Uterus (tissue), 4 donors: ENCODE results near the gene ACP3. TPM values are rescaled to one million over a fixed set of nuclear protein-coding genes. Genes with fewer than 3 reads are reported as not detected.
"Not testable (repeated sequence)": the region's sequence is repeated elsewhere in the genome, so short reads cannot be mapped to it uniquely, and the experiment has no call there.

Experiments used
- DNase-seq, 2 donors: peaks; one replicate each; pipeline ENCODE4 v3.0.0-alpha.2; 2019 to 2020
- H3K27ac ChIP-seq, 2 donors: fragments of 200-600 bp; sonication (generic); 1 replicate in 1 of 2; 2 replicates in 1 of 2; pipeline ENCODE4 v1.5.1; 2016 to 2018
- H3K27me3 ChIP-seq, 2 donors: fragments of 200-600 bp; sonication (generic); one replicate each; pipeline ENCODE4 v1.5.1; 2018 to 2019; ENCODE audit warnings: control low read depth in 1 of 2
- H3K36me3 ChIP-seq, 2 donors: fragments of 200-600 bp; sonication (generic); one replicate each; pipeline ENCODE4 v1.5.1; 2019; ENCODE audit warnings: control low read depth in 1 of 2
- H3K4me1 ChIP-seq, 2 donors: fragments of 200-600 bp; sonication (generic); one replicate each; pipeline ENCODE4 v1.5.1; 2018 to 2019; ENCODE audit warnings: control low read depth in 1 of 2
- H3K4me3 ChIP-seq, 2 donors: fragments of 200-600 bp; sonication (generic); 1 replicate in 1 of 2; 2 replicates in 1 of 2; pipeline ENCODE4 v1.5.1; 2018 to 2019; ENCODE audit warnings: mild to moderate bottlenecking in 1 of 2
- H3K9me3 ChIP-seq, 2 donors: fragments of 200-600 bp; sonication (generic); one replicate each; pipeline ENCODE4 v1.5.1; 2019; ENCODE audit warnings: control low read depth in 1 of 2
- CTCF ChIP-seq, 4 experiments: fragments of 200-600 bp in 2 of 4; fragments of 450-650 bp in 2 of 4; sonication (generic) in 2 of 4; IDR thresholded peaks; one replicate each; pipeline ENCODE4 v1.5.1; 2016 to 2019; ENCODE audit warnings: antibody characterized with exemption in 4 of 4, mild to moderate bottlenecking in 2 of 4, moderate library complexity in 1 of 4
- POLR2A ChIP-seq, 2 donors: fragments of 450-650 bp; IDR thresholded peaks; one replicate each; pipeline ENCODE4 v1.6.1; 2016; ENCODE audit warnings: antibody characterized with exemption in 2 of 2, mild to moderate bottlenecking in 1 of 2, moderate library complexity in 1 of 2
- intact Hi-C: fragments of 100-400 bp; cut with DNase I; formaldehyde crosslinking; loops from one replicate; pipeline ENCODE4 v1.15.1; 2023; ENCODE audit warnings: low total_unique reads
- total RNA-seq, 4 donors: library from RNA; depleted of rRNA in 3 of 4; stranded (reverse); fragments of >200 nt in 3 of 4; gene quantifications; one replicate each; pipeline versions ENCODE4 v1.1.0 to v1.2.4, GENCODE V29; 2014 to 2023
- donor health status: DM: yes; HTN: yes; CAD: no.

The ACP3 gene
- total RNA-seq, 4 donors from 2014 or later = 1.4 to 5.6 TPM; not detected in 2

- H3K9me3 ChIP-seq = no peaks in the 10 kb centered on the region
- TF ChIP-seq POLR2A (IDR thresholded peaks at IDR 0.05) (no peak), CTCF (IDR thresholded peaks at IDR 0.05) (no peak)
- intact Hi-C loops = no loop called here
- no peaks in the 10 kb centered on the region for H3K4me1 ChIP-seq
- H3K4me3 ChIP-seq = no peak overlapping the region
- H3K27ac ChIP-seq = no peak overlapping the region
- H3K27me3 ChIP-seq = no peaks in the 10 kb centered on the region
- no peaks in the 10 kb centered on the region for H3K36me3 ChIP-seq
- no peak for DNase-seq
Measured at GRCh38 chr3:132381348-132381944, 64.2 kb downstream of the ACP3 start.

- Histone ChIP-seq H3K36me3 (no peaks in the 10 kb centered on the region), H3K9me3 (no peaks in the 10 kb centered on the region), H3K4me3 (no peak overlapping the region), H3K27me3 (no peaks in the 10 kb centered on the region), H3K27ac (no peak overlapping the region), H3K4me1 (no peaks in the 10 kb centered on the region)
- DNase-seq = no peak
- TF ChIP-seq POLR2A (IDR thresholded peaks at IDR 0.05) (no peak), CTCF (IDR thresholded peaks at IDR 0.05) (no peak)
- intact Hi-C loops = no loop called here
Measured at GRCh38 chr3:132382267-132382666, 65.1 kb downstream of the ACP3 start.

GRCh38 chr3:132382688-132383194, 65.5 kb downstream of the ACP3 start:
- H3K4me1 ChIP-seq = no peaks in the 10 kb centered on the region
- no peak for TF ChIP-seq POLR2A (IDR thresholded peaks at IDR 0.05)
- no peak for TF ChIP-seq CTCF (IDR thresholded peaks at IDR 0.05)
- H3K9me3 ChIP-seq = no peaks in the 10 kb centered on the region
- intact Hi-C loops = no loop called here
- H3K27me3 ChIP-seq = no peaks in the 10 kb centered on the region
- H3K27ac ChIP-seq = no peak overlapping the region
- no peaks in the 10 kb centered on the region for H3K36me3 ChIP-seq
- no peak for DNase-seq
- no peak overlapping the region for H3K4me3 ChIP-seq

- no peak overlapping the region for H3K4me3 ChIP-seq
- no peak overlapping the region for H3K27ac ChIP-seq
- H3K4me1 ChIP-seq = no peaks in the 10 kb centered on the region
- H3K36me3 ChIP-seq = no peaks in the 10 kb centered on the region
- intact Hi-C loops = no loop called here
- H3K9me3 ChIP-seq = no peaks in the 10 kb centered on the region
- no peak for TF ChIP-seq CTCF (IDR thresholded peaks at IDR 0.05)
- TF ChIP-seq POLR2A (IDR thresholded peaks at IDR 0.05) = no peak
- no peak for DNase-seq
- no peaks in the 10 kb centered on the region for H3K27me3 ChIP-seq
Measured at GRCh38 chr3:132386259-132386658, 69.1 kb downstream of the ACP3 start.

GRCh38 chr3:132392675-132393074, 75.5 kb downstream of the ACP3 start:
- H3K27me3 ChIP-seq, H3K4me1 ChIP-seq, H3K36me3 ChIP-seq, H3K27ac ChIP-seq, H3K4me3 ChIP-seq, intact Hi-C loops, DNase-seq, H3K9me3 ChIP-seq: not testable (repeated sequence)

GRCh38 chr3:132394320-132394719, 77.1 kb downstream of the ACP3 start:
- intact Hi-C loops = no loop called here
- no peaks in the 10 kb centered on the region for H3K36me3 ChIP-seq
- H3K4me1 ChIP-seq = no peaks in the 10 kb centered on the region
- TF ChIP-seq POLR2A (IDR thresholded peaks at IDR 0.05) (no peak), CTCF (IDR thresholded peaks at IDR 0.05) (no peak)
- no peaks in the 10 kb centered on the region for H3K27me3 ChIP-seq
- no peak overlapping the region for H3K27ac ChIP-seq
- no peaks in the 10 kb centered on the region for H3K9me3 ChIP-seq
- no peak overlapping the region for H3K4me3 ChIP-seq
- peak; percentile 24 to 63 for DNase-seq
